NCI-H1092 (cell line): ENCODE results near the gene SH3GLB2.
"Not testable (repeated sequence)": the region's sequence is repeated elsewhere in the genome, so short reads cannot be mapped to it uniquely, and the experiment has no call there.

Experiments
- DNase-seq: peaks from one replicate; lab custom pipeline; 2025; lab: John Stamatoyannopoulos, UW

The SH3GLB2 gene

DNA sequence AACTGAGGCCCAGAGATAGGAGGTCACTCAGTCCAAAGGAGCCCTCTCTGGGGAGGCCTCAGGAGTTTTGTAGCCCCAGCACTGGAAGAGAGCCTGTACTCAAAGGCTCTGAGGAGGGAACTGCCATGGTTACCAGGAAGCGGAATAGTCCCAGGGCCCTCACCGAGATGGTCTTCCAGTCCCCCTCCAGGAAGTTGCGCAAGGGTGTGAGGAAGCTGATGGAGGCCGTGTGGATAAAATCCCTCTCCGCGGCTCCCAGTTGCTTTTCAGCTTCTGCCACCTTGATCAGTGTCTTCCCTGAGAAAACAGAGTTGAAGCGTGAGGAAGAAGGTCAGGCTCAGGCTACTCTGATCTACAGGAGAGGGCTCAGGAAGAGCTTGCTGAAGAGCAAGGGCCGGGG, 13.5 kb downstream of the SH3GLB2 start:
- DNase-seq: no peak

DNA sequence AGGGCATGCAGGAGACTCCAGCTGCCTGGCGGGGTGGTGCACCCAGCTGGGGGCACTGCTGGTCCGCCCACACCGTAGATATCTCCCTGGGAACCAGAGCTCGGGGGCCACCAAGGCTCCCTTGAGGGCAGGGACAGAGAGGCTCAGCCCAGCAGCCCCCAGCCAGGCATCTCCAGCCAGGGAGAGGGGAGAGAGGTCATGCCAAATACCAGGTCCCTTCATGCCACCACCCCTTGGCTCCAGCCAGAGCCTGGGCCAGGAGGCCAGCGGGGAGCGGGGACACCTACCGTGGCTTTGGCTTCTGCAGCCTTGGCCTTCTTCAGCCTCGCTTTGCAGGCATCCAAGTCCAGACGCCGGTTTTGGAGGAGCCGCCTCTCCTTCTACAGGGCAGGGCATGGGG, 14.0 kb downstream of the SH3GLB2 start:
- DNase-seq: no peak

DNA sequence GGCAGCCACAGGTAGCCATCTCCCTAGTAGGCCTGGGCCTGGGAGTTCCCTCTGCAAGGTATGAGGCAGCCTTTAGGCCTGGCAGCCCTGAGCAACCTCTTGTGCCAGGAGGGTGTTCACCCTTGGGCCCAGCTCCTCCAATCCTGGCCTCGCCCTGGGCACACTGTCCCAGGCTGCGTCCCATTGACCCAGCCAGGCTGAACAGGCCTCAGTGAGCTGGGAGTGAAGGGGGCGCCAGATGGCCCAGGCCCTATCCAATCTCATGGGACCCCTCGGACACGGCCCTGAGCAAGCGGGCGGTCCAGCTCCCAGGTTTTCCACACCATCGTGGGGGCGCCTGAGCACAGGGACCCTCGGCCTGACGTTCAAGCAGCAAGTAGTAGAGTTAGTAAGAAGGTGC, 14.5 kb downstream of the SH3GLB2 start:
- no peak for DNase-seq

DNA sequence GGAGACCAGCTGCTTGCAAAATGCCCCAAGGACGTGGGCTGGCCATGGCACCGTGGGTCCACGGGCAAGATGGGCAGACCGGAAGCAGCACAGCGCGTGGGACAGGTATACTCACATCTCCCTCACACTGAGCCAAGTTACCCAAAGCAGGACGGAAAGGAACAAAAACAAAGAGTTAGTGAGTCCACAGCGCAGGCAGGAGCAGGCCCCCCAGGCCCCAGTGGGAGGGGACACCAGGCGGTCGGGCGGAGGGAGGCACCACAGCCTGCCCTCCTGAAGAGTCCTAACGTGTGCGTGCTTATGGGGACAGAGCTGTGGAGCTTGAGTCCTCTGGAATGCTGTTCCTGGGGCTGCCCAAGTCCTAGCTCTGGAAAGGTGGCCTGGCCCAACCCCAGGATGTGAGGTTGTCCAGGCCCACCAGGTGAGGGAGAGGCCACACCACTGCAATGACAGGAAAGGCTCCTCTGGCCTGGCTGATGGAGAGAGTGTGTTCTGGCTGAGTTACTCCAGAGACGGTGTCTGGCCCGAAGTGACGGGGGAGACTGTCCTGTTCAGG, 15.2 kb downstream of the SH3GLB2 start:
- no peak for DNase-seq

DNA sequence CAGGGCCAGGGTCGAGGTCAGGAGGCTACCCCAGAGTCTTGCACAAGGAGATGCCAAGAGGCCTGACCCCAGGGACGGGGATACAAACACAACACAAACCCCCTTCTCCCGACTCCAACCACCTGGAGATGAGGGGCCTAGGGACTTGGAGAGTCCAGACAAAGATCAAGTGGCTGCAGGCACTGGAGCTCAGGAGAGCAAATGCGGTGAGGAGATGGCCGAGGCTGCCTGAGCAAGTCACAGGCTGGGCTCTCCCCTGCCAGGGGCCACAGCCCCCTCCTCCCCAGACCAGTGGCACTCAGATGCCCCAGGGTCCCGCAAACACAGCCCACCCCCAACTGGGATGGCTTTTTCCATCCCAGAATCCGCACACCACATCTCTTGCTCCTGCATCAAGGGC, 15.8 kb downstream of the SH3GLB2 start:
- DNase-seq: no peak

DNA sequence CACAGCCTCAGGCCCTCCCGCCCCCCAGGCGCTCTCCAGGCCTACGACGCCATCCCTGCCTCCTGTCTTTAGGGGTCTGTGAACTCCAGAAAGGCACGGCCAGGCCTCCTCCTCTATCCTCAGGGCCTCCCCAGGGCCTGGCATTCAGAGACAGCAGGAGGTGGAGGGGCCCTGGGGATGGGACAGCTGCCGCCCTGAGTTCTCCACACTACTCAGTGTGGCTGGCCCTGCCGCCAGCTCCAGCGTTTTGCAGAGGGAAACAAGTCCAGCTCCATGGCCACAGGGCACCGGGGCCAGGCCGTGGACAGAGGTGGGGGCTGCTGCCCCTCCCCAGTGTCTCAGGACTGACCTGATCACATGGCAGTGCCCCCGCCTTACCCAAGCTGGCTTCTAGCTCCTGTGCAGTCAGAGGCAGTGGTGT, 16.4 kb downstream of the SH3GLB2 start:
- DNase-seq: no peak

DNA sequence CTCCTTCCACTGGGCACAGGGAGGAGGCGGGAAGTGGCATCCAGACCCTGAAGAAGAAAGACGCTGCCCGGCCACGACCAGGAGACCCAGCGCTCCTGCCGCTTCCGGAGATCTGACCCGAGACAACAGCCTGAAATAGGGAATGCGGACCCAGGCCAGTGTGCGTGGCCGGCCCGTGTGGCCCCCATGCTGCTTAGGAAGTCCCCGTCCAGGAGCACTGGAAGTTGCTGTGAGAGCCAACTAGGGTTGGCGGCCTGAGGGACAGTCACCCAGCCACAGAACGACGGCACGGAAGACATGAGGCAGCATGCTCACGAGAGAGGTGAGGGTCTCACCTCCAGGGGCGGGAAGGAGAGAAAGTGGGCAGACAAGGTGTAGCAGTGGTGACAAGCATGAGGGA, 17.0 kb downstream of the SH3GLB2 start:
- DNase-seq: no peak

DNA sequence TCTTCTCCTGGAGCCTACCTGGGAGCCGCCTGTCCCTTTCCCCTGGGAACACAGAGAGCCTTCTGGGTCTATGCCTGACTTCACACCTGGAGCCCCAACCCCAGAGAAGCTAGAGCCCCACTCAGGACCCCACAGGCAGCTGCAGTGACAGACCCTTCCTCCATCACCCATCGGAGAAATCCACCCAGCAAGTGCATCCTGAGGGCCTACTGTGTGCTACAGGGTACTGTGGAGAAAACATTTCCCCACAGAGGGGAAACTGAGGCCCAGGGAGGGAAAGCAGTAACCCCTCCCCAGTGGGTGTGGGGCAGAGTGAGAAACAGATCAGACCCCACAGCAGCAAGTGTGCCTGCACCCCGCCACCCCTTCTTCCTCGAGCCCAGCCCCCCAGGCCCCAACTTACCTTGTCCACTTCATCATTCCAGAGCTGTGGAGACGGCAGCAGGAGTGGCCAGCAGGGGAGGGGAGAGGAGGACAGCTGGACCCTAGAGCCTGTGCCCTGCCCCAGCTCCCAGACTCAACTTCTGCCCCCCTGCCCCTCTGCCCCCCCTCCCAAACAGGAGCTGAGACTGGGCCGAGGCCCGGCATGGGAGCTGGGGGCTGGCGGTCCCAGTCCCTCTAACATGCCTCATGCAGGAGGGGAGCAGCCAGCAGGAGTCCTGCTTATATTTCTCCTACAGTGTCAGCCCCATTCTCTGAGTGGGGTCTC, 17.7 kb downstream of the SH3GLB2 start:
- DNase-seq: no peak

DNA sequence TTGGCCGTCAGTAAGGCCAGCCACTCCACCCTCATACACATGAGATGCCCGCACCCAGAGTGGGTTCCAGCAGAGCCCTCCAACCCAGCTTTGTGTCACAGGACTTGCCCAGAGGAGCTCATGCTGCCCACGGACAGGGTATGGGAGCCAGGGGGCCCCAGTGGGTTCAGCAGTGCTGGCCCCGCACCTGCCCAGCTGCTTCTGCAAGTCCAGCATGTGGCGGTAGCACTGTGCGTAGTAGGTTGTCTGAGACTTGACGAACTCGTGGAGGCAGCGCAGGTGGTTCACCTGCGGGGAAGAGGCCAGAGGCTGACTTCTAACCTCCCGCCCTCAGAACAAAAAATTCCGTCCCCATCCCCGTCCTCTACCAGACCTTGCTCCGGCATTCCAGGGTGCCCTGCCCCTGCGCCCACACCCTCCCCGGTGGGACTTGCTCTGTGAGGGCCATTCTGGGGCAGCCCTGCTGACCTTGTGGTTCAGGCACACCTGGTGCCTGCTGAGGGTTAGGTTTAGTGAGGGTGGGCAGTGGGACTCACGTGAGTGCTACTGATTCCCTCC, 18.5 kb downstream of the SH3GLB2 start:
- no peak for DNase-seq

DNA sequence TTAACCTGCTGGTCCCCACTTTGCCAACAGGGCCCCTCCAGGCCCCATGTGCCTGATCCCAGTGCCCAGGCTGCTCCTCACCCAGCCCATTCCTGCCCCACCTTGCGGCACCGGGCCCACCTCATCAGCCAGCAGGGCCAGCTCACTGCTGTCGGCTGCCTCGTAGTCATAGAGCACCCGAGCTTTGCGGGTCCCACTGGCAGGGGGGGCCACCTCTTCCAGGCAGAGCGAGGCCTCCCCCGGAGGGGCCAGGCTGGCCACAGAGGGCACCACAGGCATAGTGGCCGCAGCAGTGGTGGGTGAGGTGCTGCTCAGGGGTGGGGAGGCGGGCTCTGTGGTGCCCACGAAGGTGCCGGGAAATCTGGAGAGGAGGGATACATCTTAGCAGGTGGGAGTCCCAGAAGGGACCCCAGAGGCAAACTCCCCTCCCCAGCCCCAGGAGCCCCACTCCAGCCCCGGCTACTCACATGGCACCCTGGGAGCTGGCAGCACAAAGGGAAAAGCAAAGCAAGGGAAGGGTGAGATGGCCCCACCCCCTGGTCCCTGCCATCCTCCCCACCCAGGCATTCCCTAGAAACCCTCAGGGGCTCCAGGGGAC, 19.0 kb downstream of the SH3GLB2 start:
- no peak for DNase-seq

DNA sequence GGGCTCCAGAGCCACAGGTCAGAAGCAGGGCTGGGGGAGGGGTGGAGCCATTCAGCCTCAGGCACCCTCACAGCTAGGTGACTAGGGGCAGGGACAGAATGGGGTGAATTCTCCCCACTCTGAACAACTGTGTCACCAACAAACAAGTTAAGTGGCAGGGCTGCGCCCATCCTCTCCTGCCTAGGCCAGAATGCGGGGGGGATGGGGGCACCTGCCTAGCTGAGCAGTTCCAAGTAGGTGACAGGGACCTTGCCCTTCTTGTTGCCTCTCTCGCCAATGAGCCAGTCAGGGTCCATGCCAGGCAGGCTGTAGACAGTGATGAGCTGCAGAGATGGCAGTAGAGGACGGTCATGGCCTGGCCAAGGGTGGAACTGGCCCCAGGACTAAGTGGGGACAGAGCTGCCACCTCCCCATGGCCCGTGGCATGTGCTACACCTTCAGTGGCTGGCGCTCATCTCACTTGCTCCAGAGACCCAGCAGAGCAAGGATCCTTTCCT, 19.6 kb downstream of the SH3GLB2 start:
- no peak for DNase-seq

DNA sequence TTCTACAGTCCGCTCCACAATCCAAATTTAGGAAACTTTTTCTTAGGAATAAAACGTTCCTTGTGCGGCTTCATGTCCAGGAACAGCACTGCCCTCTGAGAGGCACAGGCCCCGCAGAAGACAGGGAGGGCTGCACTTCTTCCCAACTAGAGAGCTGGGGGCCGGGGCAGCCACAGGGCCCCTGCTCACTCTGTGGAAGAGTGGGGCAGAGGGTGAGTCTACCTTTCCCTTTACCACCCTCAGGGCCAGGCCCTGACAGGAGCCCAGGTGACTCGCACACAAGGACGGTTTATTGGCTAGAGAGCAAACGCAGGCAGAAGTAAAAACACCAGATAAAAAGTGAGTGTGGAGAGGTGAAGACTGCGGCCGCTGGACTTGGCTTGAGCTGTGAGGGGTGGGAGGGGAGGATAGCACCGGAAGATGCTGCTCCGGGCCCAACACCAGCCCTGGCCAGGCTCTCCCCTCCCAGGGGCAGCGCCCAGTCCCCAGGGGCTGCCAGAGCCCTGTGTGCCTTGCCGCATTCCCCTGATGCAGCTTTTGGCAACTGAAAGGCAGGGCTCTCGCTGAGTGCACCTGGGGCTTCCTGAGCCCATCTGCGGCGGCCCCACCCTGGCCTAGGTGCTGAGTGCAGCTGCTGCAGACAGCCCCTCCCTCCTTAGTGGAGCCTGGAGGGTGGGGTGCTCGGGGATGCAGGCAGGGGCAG, 20.2 kb downstream of the SH3GLB2 start:
- DNase-seq: no peak

DNA sequence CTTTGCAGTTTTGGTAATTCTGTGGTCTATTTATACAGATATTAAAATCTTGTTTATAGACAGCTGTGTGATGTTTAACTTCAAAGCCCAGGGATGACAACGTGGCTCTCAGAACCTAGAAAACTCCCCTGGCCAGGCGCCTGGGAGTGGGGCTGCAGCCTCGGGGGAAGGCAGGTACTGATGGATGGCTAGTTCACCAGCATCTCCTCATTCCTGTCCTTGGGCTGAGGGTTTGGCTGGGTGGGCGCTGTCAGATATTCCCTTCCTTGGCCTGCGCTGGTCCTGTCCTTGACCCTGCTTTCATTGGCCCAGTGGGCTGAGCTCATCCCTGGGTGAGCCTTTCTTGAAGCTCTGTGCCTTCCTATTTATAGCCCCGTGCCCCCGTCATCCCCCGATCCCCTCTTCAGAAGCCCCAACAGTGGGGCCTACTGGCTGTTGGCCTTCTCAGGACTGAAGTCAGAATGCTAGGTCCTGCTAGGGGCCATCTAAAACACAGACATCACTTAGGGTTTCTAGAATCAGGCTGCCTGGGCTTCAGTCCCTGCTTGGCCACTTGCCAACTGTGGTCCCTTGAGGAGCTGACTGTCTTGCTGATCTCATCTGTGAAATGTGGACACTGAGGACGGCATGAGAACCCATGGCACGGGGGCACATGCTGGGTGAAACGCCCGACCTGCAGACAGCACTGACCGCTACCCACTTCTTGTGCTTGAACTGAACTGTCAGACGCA, 20.9 kb downstream of the SH3GLB2 start:
- no peak for DNase-seq

DNA sequence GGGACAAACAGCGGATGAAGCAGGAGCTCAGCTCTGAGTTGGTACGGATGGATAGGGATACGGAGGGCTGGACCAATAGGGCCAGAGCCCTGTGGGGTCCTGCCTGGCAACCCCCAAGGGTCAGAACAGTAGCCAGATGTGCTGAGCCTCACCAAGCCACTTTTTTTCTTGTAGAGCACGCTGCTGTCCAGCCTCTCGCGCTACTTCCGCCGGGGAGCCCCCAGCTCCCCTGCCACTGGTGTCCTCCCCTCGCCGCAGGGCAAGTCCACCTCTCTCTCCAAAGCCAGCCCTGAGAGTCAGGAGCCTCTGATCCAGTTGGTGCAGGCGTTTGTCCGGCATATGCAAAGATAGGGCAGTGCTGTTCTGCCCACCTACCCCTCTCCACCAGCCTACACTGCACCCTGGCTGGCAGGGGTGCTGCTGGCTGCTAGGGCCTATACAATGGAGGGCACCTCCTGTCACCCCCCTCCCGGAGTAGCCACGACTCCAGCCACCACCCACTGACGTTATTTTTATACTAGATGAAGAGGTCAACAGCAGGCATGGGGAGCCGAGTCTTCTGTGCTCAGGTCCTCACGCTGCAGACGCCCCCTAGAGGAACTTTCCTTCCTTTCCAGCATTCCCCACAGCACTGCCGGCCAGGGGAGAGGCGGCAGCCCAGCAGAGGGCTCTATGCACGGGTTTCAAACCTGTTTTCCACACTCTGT, 21.6 kb downstream of the SH3GLB2 start:
- peak; percentile 42 for DNase-seq

DNA sequence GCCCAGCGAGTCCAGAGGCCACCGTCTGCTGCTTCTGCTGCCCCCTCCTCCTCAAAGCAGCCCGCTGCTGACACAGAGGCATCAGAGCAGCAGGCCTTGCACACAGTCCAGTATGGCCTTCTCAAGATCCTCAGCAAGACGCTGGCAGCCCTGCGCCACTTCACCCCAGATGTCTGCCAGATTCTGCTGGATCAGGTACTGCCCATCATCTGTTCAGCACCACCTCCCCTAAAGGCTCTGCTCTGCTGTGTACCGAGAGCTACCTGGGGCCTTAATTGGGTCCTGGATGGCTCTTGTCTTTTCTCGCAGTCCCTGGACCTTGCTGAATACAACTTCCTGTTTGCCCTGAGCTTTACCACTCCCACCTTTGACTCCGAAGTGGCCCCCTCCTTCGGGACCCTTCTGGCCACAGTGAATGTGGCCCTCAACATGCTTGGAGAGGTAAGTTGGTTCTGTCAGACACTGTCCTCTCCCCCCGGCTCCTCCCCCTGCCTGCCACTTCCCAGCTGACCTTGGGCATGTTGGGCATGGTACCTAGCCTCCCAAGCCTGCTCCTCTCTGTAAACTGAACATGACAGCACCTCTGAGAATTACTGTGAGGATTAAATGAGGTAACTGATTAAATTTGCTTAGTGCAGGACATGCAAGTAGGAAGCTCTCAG, 22.7 kb downstream of the SH3GLB2 start:
- DNase-seq: no peak

DNA sequence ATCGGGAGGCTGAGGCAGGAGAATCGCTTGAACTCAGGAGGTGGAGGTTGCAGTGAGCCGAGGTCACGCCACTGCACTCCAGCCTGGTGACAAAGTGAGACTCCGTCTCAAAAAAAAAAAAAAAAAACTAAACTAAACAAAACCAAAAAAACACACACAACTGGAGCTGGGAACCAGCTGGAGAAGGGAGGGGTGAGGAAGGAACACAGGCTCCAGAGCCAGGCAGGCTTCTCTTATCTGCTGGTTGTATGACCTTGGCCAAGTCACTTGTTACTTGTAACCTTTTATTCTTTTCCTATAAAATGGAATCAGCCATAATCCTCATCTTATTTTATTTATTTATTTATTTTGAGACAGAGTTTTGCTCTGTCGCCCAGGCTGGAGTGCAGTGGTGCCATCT, 24.0 kb downstream of the SH3GLB2 start:
- DNase-seq: not testable (repeated sequence)

DNA sequence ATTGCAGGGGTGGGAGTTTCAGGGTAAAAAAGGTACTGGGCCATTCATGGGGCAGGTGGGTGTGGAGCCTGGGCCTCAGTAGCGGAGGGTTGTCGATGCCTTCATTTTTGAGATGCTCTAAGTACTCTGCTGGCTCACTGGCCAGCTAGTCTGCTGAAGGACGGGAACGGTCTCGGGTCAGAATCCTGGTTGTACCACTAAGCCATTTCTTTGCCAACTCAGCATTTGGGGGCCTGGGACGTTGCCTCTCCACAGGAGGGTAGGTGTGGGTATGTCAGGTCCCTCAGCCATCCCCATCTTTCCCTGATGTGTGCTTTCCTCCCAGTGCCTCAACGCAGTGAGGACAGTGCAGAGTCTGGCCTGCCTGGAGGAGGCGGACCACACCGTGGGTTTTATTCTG, 25.1 kb downstream of the SH3GLB2 start:
- no peak for DNase-seq

DNA sequence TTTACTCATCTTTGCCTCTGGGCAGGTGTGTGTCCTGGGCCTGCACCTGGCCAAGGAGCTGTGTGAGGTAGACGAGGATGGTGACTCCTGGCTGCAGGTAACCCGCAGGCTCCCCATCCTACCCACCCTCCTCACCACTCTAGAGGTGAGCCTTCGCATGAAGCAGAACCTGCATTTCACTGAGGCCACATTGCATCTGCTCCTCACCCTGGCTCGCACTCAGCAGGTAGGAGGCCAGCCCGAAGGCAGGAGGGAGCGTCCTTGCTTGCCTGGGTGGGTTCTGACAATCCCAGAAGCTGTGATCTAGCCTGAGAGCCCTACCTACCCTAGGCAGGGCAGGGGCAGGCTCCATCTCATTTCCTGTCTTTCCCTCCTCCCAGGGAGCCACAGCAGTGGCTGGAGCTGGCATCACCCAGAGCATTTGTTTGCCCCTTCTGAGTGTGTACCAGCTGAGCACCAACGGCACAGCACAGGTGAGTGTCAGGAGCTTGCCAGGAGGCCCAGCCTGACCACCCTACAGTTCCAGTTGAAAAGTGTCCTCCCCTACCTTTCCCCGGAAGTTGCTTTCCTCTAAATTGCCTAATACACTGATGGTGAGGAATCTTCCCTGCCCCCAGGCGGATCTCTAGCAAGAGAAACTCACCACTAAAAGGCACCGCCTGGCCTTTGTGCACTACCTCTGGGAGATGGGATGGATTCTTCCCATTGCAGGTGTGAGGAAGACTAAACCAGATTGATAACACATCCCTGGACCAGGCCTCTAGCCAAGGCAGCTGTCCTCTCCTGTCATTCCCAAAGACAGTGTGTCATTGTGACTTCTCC, 26.4 kb downstream of the SH3GLB2 start:
- DNase-seq: no peak

DNA sequence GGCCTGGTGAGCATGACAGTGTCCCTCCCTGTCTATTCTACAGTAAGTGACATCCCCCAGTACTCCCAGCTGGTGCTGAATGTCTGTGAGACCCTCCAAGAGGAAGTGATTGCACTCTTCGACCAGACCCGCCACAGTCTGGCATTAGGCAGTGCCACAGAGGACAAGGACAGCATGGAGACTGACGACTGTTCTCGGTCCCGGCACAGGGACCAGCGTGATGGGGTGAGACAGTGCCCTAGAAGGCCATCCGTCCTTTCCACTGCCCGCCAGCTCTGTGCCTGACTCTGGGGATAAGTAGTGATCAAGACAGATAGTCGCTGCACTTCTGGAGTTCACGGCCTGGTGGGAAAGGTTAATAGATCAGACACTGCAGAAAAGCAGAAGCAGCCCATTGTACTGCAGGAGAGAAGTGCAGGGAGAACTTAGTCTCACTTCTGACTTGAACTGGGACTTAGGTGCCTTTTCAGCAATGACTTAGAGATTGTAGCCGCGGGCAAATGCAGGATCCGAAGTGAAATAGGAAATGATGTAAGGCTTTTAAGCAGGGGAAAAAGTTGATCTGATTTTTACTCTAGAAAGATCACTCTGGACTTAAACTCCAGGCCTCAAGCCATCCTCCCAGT, 28.4 kb downstream of the SH3GLB2 start:
- DNase-seq: no peak
